Epithelial cell of esophagus (primary cell): Measurements from ENCODE around the gene EPHB3.

Source experiments
- DNase-seq: peaks from one replicate; pipeline ENCODE4 v3.0.0; 2010; ENCODE audit warnings: low read depth
- H3K4me3 ChIP-seq: 2 replicates; pipeline ENCODE4 v1.5.1; 2011; ENCODE audit warnings: mild to moderate bottlenecking, low read length, control low read depth
- TF ChIP-seq, protein P1 (sequence below): IDR thresholded peaks from 2 replicates; pipeline ENCODE4 v1.5.1; 2011; ENCODE audit warnings: low read depth, mild to moderate bottlenecking, low read length, control low read depth, inconsistent platforms; ENCODE audit not compliant: insufficient read depth; ENCODE audit errors: missing control alignments

Gene EPHB3

DNA sequence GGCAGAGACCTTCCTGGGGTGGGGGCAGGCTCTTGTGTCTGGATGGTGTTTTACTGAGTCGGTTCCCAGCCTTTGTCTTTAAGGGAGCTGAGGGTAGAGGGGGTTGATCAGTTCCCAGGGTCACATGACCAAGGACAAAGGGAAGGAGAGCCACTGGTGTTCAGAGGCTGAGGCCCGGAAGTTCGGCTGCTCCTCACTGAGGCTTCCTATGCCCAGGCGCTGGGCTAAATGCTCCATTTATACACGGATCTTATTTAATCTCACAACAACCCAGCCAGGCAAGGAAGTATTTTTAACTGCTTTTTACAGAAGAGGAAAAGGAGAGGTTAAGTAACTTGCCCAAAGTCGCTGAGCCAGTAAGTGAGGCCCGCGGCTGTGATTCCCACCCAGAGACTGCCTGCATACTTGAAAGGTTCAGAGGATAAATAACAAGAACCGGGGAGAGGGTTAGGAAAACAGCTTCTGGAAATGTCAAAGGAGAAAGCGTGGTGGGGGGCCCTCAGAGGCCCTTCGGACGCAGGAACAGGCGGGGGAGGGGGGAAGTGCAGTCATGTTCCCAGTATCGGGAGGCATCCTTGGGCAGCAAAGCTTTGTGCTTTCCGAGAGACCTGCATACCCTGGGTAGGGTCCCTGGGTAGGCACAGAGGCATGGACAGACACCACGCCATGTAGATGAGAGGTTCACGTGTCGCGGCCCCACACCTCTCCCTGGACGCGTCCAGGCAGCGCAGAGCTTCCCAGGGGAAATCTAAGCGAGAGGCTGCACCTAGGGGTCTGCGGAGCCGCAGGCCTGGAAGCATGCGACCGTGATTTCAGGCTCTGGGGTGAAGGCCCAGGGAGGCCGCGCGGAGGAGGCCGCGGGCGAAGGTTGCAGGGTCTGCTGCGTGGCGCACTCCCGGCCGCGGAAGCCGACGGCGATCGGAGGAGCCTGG is 21.3 kb downstream of the EPHB3 start:
- DNase-seq: no peak
- TF ChIP-seq, protein P1, sequence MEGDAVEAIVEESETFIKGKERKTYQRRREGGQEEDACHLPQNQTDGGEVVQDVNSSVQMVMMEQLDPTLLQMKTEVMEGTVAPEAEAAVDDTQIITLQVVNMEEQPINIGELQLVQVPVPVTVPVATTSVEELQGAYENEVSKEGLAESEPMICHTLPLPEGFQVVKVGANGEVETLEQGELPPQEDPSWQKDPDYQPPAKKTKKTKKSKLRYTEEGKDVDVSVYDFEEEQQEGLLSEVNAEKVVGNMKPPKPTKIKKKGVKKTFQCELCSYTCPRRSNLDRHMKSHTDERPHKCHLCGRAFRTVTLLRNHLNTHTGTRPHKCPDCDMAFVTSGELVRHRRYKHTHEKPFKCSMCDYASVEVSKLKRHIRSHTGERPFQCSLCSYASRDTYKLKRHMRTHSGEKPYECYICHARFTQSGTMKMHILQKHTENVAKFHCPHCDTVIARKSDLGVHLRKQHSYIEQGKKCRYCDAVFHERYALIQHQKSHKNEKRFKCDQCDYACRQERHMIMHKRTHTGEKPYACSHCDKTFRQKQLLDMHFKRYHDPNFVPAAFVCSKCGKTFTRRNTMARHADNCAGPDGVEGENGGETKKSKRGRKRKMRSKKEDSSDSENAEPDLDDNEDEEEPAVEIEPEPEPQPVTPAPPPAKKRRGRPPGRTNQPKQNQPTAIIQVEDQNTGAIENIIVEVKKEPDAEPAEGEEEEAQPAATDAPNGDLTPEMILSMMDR: no peak

DNA sequence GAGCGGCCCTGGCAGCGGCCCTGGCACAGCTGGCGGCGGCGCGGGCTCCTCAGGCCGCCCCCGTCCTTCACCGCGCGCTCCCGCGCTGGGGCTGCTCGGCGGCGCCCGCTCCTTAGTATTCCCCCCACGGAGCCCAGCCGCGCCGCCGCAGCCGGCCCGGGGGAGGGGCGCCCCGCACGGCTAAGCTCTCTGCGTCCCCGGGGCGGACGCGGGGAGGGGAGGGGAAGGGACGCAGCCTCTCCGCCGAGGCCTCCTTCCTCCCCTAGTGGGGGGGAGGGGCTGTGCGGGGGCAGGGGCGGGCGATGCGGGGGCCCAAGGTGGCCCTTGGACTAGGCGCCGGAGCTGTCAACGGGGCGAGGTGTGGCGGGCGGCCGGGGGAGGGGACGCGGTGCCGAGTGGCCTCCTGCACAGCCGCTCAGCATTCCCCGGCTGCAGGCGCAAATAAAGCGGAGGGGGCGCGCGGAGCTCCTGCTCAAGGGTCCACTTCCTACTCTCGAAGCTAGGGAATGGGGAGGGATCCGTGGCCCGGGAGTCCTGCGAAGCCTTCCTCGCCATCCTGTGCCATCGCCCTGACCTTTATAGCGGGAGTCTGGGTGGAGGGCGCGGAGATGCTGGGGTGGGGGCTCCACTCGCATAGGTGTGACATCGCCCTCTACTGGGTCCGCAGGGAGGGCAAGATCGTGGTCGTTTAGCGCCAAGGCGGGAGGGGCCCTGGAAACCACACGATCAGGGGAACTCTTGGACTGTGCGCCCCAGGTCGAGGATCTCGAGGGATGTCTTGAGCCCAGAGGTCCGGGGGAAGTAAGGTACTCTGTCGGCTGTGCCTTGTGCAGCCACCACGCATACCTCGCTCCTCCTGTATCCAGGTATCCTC is 22.2 kb downstream of the EPHB3 start:
- H3K4me3 ChIP-seq: no peak overlapping the region
- DNase-seq: no peak
- TF ChIP-seq, protein P1: peak; percentile 12

More for the DNA sequence above, 21.3 kb downstream of the EPHB3 start:
- H3K4me3 ChIP-seq: peak overlapping the region; percentile 10

DNA sequence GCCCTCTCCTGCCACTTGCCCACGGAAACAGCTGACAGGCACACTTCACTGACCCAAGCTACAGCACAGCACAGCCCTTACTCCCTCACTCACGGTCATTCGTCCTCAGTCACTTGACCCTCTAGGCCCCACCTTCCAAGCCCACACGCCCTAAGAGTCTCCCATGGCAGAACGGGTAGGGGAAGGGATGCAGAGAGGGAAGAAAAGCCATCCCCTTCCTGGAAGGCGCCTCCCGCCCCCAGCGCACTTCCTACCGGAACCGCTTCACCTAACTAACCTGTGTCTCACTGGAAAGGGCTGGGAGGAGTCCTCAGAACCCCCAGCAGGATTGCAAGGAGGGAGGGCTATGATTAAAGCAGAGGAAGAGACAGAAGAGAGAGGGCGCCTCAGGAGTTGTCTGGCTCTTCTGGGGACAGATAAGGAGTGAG is 22.9 kb downstream of the EPHB3 start:
- DNase-seq: no peak
- no peak overlapping the region for H3K4me3 ChIP-seq
- TF ChIP-seq, protein P1: no peak

DNA sequence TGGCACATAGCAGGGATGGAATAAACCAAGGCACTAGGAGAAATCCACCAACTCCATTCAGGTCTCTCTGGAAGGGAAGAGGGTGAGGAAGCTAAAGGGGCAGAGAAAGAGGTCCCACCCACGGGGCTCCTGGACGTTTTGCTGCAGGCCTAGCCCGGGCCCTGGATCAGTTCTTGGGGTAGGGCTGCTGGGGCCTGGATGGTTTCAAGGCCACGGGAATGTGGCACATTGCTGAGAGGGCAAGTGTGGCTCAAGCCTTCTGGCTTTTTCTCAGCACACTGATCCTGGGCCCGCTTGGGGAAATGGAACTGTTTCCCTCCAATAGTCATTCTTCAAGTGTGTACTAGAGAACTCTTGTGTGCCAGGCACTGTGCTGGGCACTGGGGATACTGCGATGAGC is 24.0 kb downstream of the EPHB3 start:
- no peak overlapping the region for H3K4me3 ChIP-seq
- no peak for DNase-seq
- TF ChIP-seq, protein P1: no peak

DNA sequence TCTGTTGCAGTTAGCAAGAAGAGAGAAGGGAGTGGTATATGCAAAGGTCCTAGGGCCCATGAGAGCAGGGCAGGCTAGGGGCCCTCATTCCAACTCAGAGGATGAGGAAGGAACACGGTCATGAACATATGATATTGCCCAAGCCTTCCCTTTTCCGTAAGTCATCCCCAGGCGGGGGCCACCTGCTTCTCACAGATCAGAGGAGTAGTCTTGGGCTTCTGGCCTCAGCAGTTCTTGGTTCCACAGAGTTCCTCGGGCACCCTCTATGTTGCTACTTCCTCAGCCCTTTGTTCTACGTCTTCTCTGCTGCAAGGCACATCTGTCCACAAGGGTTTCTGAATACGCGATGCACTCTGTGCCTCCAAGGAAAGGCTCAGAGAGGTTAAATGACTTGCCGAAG is 25.3 kb downstream of the EPHB3 start:
- no peak overlapping the region for H3K4me3 ChIP-seq
- TF ChIP-seq, protein P1: no peak
- no peak for DNase-seq

DNA sequence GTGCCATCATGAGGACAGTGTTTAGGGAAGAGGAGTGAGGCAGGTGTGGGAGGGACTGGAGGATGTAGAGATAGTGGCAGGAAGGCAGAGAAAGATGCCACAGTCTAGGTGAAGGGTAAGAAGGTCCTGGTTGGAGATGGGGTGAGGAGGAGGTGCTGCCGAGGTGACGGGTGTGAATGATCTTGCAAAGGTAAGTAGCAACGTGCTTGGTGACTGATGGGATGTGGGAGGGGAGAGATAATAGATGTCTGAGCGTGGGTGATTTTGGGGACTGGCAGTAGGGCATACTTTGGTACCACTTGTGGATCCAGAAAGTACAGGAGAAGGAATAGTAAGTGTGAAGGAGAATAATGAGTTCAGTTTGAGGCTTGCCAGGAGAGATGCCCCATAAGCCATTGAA is 27.2 kb downstream of the EPHB3 start:
- H3K4me3 ChIP-seq: no peak overlapping the region
- DNase-seq: no peak
- TF ChIP-seq, protein P1: no peak
